ENCODE data around the gene FILIP1L. TPM values are rescaled to one million over a fixed set of nuclear protein-coding genes. Genes with fewer than 3 reads are reported as not detected.

Gene FILIP1L
- total and polyA plus RNA-seq, 2 of the 13 experiments (the other 11 are each of a cell fraction or from before 2014, with no cell fraction given): 8.1 to 187 TPM

- TF ChIP-seq ZNF12 (CRISPR knock-in tag; IDR thresholded peaks at IDR 0.05) (no peak), GLI4 (CRISPR knock-in tag; IDR thresholded peaks at IDR 0.05; ENCODE audit: borderline replicate concordance) (no peak), GATAD1 (CRISPR knock-in tag; IDR thresholded peaks at IDR 0.05) (peak; percentile 32; the same call in 1 of the 2 replicates), ZNF335 (CRISPR knock-in tag; IDR thresholded peaks at IDR 0.05) (no peak), HDAC1 (CRISPR knock-in tag; IDR thresholded peaks at IDR 0.05) (no peak), ZNF138 (CRISPR knock-in tag; IDR thresholded peaks at IDR 0.05; ENCODE audit: low read depth) (no peak), PPARG (CRISPR knock-in tag; conservative IDR thresholded peaks at IDR 0.05) (peak; percentile 53), ZNF230 (CRISPR knock-in tag; IDR thresholded peaks at IDR 0.05) (no peak), PLSCR1 (CRISPR knock-in tag; IDR thresholded peaks at IDR 0.05; ENCODE audit: borderline replicate concordance) (no peak), ZNF20 (CRISPR knock-in tag; IDR thresholded peaks at IDR 0.05) (no peak), ZNF891 (CRISPR knock-in tag; IDR thresholded peaks at IDR 0.05) (no peak), ZNF205 (CRISPR knock-in tag; IDR thresholded peaks at IDR 0.05) (no peak), ZNF850 (CRISPR knock-in tag; conservative IDR thresholded peaks at IDR 0.05) (no peak), TP53 (CRISPR knock-in tag; conservative IDR thresholded peaks at IDR 0.05) (no peak), NFATC3 (CRISPR knock-in tag; IDR thresholded peaks at IDR 0.05) (no peak), ZNF414 (CRISPR knock-in tag; IDR thresholded peaks at IDR 0.05) (no peak), MAZ (IDR thresholded peaks at IDR 0.05; ENCODE audit: borderline replicate concordance, low read depth, low read length) (no peak), MAZ (CRISPR knock-in tag; IDR thresholded peaks at IDR 0.05; ENCODE audit: low read depth) (no peak), KDM2A (CRISPR knock-in tag; IDR thresholded peaks at IDR 0.05; ENCODE audit: borderline replicate concordance, low read depth) (no peak), JUND (CRISPR knock-in tag; IDR thresholded peaks at IDR 0.05) (no peak), CCAR2 (optimal IDR thresholded peaks at IDR 0.05; ENCODE audit: low read depth, low read length) (no peak), ADNP (CRISPR knock-in tag; IDR thresholded peaks at IDR 0.05) (no peak), NCOA2 (CRISPR knock-in tag; IDR thresholded peaks at IDR 0.05) (peak; percentile 99), CHD4 (IDR thresholded peaks at IDR 0.05; ENCODE audit: borderline replicate concordance, low read length) (no peak), FOSL1 (CRISPR knock-in tag; IDR thresholded peaks at IDR 0.05; ENCODE audit: borderline replicate concordance) (peak; percentile 46; the same call in 1 of the 2 replicates), HNRNPUL1 (IDR thresholded peaks at IDR 0.05; ENCODE audit: low read depth, low read length) (no peak), ZNF775 (CRISPR knock-in tag; IDR thresholded peaks at IDR 0.05; ENCODE audit: borderline replicate concordance) (no peak)
Observed at GRCh38 chr3:100075851-100076730, 38.2 kb downstream of the FILIP1L start (continued).

All from HepG2 (cell line).